IgD-negative memory B cell (primary cell): ENCODE data around the gene KIAA0825. TPM values are rescaled to one million over a fixed set of nuclear protein-coding genes. Genes with fewer than 3 reads are reported as not detected.
"Not testable (repeated sequence)": the region's sequence is repeated elsewhere in the genome, so short reads cannot be mapped to it uniquely, and the experiment has no call there.

Experiments used
- H3K27ac Mint-ChIP-seq, 3 donors: one replicate each; pipeline ENCODE4 v1.8.0; 2020 to 2022; ENCODE audit warnings: mild to moderate bottlenecking in 3 of 3, mixed read lengths in 3 of 3, moderate library complexity in 1 of 3
- H3K27me3 Mint-ChIP-seq: one replicate; pipeline ENCODE4 v1.8.0; 2021; ENCODE audit warnings: mixed read lengths
- H3K36me3 Mint-ChIP-seq: one replicate; pipeline ENCODE4 v1.8.0; 2020; ENCODE audit warnings: mild to moderate bottlenecking, mixed read lengths
- H3K4me1 Mint-ChIP-seq, 3 donors: one replicate each; pipeline ENCODE4 v1.8.0; 2020 to 2022; ENCODE audit warnings: mixed read lengths in 3 of 3, mild to moderate bottlenecking in 1 of 3
- H3K4me3 Mint-ChIP-seq, 4 donors: one replicate each; pipeline ENCODE4 v1.8.0; 2020 to 2022; ENCODE audit warnings: mild to moderate bottlenecking in 4 of 4, mixed read lengths in 4 of 4, moderate library complexity in 3 of 4
- H3K9me3 Mint-ChIP-seq, 3 donors: one replicate each; pipeline ENCODE4 v1.8.0; 2020 to 2021; ENCODE audit warnings: mixed read lengths in 3 of 3, mild to moderate bottlenecking in 1 of 3
- polyA plus RNA-seq: library from polyadenylated mRNA; unstranded; fragments of 300-500 nt; fragmentation: Illumina TruSeq; gene quantifications from one replicate; pipeline ENCODE4 v1.2.3, GENCODE V29; 2021

Gene KIAA0825
- polyA plus RNA-seq, 1 donor from 2014 or later = 0.84 TPM

DNA sequence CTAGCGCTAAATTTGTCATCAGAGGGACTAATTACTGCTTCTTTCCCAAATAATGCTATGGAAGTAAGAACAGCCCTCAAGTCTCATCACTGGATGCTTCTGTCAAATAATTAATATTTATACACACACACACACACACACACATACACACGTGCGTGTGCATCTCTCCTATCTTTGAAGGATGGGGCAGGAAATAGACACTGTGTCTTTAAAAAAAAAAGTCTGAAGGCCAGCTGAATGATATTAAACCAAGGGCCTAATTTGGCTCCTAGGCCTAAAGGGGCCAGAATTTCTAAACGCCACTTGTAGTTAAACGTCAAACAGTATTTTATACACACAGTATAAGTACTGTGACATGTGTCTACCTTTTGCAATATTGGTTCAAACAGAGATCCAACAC is 3.4 kb upstream of the KIAA0825 start:
- Mint-ChIP-seq H3K4me3 (peak overlapping the region in 1 of 4 donors; percentile 90), H3K27me3 (no peaks in the 10 kb centered on the region), H3K4me1 (peaks cover 20 to 38% (median 23%) of the 10 kb centered on the region in 3 donors), H3K27ac (no peak overlapping the region), H3K9me3 (no peaks in the 10 kb centered on the region), H3K36me3 (no peaks in the 10 kb centered on the region)

DNA sequence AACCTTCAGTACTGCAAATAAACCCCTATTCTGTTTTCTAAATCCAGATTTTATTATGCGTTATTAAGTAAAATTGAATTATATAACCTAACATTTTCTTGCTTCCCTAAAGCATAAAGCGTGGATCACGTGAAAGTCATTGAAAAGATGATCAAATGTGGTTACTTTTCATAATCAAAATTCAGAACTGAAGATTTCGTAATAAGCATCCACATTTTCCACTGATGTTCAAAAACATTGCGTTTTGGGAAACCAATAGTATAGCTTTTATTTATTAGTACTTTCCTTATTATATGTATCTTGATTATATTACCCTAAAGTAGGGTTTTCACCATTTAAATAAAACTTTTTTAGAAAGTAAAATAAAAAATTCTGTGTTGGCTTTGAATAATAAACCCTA is 1.9 kb upstream of the KIAA0825 start:
- no peaks in the 10 kb centered on the region for H3K27me3 Mint-ChIP-seq
- H3K4me1 Mint-ChIP-seq = peaks cover 18 to 34% (median 23%) of the 10 kb centered on the region in 3 donors
- H3K27ac Mint-ChIP-seq = peak overlapping the region in 1 of 3 donors; percentile 59
- no peaks in the 10 kb centered on the region for H3K9me3 Mint-ChIP-seq
- H3K4me3 Mint-ChIP-seq = peak overlapping the region in 2 of 4 donors; percentile 97 to 98
- no peaks in the 10 kb centered on the region for H3K36me3 Mint-ChIP-seq

DNA sequence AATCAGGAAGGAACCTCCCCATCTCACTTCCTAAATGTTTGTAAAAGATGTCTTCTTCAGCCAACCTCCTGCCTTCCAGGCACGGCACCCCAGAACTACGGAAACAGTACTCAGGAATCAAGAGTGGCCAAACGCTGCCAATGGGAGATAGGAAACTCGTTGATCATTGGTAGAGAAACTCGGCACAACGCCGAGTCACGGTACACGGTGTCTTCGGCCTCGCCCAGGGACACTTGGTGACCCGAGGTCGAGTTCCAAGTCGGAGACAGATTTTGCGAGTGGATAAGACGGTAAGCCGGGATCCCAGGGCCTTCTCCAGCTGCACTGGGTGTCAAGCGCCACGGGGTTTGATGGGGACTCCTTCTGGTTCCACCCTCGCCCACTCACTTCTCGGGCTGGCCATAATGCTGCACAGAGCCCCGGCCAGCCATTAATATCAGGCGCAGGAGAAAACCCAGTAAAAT is 343 bp downstream of the KIAA0825 start:
- H3K4me1 Mint-ChIP-seq = peaks cover 15 to 34% (median 20%) of the 10 kb centered on the region in 3 donors
- H3K9me3 Mint-ChIP-seq = no peaks in the 10 kb centered on the region
- peak overlapping the region; percentile 97 to 99 (median 98) for H3K4me3 Mint-ChIP-seq
- H3K27me3 Mint-ChIP-seq = no peaks in the 10 kb centered on the region
- H3K27ac Mint-ChIP-seq = peak overlapping the region; percentile 66 to 71 (median 69)
- H3K36me3 Mint-ChIP-seq = no peaks in the 10 kb centered on the region

DNA sequence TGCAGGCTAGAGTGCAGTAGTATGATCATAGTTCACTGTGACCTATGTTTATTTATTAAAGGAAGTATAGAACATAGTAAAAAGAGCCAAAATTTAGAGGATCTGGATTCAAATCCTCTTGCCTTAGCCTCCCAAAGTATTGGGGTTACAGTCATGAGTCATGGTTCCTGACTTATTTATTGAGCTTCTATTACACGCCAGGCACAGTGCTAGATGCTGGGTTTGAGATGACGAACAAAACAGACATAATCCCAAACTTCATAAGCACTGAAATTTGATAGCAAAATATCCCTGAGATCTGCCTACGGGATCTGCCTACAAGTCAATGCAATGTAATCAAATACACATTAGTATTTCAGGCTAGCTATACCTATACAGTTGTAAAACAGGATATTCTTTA is 2.5 kb downstream of the KIAA0825 start:
- no peak overlapping the region for H3K27ac Mint-ChIP-seq
- H3K9me3 Mint-ChIP-seq = no peaks in the 10 kb centered on the region
- H3K4me3 Mint-ChIP-seq = peak overlapping the region in 1 of 4 donors; percentile 27
- no peaks in the 10 kb centered on the region for H3K36me3 Mint-ChIP-seq
- H3K27me3 Mint-ChIP-seq = no peaks in the 10 kb centered on the region
- H3K4me1 Mint-ChIP-seq = peaks cover 15 to 20% (median 17%) of the 10 kb centered on the region in 3 donors

DNA sequence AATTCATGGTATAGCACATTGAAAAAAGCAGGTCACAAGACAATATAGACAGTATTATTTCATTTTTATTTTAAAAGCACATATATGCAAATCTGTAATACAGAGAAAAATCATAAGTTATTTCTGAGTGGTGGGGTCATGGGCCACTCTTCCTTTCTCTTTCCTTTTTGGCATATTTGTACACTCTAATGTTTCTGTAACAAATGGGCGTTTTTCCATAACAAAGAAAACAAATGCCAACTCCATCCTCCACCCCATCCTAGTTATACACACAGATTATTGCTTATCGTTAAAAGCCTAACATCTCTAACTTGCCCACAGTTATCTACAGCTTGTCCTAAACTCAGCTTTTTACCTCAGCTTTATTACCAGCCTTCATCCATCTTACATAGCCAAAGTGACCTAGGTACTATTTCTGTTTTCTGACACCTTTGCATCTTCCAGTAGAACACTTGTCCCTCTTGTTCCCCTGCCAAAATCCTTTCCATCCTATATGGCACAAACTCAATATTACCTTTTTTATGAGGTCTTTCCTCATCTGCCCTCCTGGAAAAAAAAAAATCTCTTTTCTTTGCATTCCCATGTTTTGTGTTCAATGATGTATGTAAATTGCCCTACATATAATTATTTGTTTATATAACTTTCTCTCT is 4.1 kb downstream of the KIAA0825 start:
- H3K4me3 Mint-ChIP-seq = no peak overlapping the region

DNA sequence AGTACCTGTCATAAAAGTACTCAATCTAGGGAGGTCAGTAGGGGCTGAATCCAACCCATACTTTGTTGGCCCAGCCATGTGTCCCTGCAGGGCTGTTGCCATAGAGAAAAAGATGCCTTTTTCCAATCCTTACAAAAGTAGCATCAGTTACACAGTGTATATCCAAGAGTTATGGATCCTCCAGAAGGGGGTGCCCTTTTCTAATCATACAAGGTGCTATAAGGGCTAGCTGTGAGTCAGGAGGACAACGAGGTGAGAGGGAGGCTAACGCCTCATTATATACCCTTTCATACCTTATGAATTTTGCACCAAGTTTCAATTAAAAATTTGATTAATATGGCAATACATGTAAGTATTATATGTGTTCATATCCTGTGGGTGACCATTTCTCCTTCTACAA is 4.8 kb downstream of the KIAA0825 start:
- H3K27ac Mint-ChIP-seq = no peak overlapping the region
- H3K9me3 Mint-ChIP-seq = no peaks in the 10 kb centered on the region
- H3K36me3 Mint-ChIP-seq = no peaks in the 10 kb centered on the region
- H3K4me3 Mint-ChIP-seq = no peak overlapping the region
- H3K27me3 Mint-ChIP-seq = no peaks in the 10 kb centered on the region
- peaks cover 8 to 10% (median 9%) of the 10 kb centered on the region in 3 donors for H3K4me1 Mint-ChIP-seq

More for the DNA sequence above, 4.1 kb downstream of the KIAA0825 start:
- Mint-ChIP-seq H3K36me3 (no peaks in the 10 kb centered on the region), H3K4me1 (peaks cover 11 to 14% (median 11%) of the 10 kb centered on the region in 3 donors), H3K9me3 (no peaks in the 10 kb centered on the region), H3K27ac (no peak overlapping the region), H3K27me3 (no peaks in the 10 kb centered on the region)

DNA sequence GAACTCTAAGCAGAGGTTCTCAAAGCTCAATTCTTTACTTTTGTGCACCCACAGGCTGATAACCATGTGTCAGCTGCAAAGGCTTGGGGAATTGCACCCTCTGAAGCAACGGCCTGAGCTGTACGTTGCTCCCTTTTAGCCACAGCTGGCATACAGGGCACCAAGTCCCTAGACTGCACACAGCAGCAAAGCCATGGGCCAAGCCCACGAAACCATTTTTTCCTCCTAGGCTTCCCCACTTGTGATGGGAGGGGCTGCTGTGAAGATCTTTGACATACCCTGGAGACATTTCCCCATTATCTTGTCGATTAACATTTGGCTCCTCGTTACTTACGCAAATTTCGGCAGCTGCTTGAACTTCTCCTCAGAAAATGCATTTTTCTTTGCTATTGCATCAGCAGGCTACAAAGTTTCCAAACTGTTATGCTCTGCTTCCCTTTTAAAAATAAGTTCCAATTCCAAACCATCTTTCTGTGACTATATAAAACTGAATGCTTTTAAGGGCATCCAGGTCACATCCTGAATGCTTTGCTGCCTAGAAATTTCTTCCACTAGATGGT is 23.0 kb downstream of the KIAA0825 start:
- peaks cover 5% of the 10 kb centered on the region for H3K36me3 Mint-ChIP-seq
- no peaks in the 10 kb centered on the region for H3K4me1 Mint-ChIP-seq
- H3K27me3 Mint-ChIP-seq = no peaks in the 10 kb centered on the region
- peaks cover 0 to 2% (median 0%) of the 10 kb centered on the region in 3 donors for H3K9me3 Mint-ChIP-seq
- no peak overlapping the region for H3K4me3 Mint-ChIP-seq
- H3K27ac Mint-ChIP-seq = no peak overlapping the region

DNA sequence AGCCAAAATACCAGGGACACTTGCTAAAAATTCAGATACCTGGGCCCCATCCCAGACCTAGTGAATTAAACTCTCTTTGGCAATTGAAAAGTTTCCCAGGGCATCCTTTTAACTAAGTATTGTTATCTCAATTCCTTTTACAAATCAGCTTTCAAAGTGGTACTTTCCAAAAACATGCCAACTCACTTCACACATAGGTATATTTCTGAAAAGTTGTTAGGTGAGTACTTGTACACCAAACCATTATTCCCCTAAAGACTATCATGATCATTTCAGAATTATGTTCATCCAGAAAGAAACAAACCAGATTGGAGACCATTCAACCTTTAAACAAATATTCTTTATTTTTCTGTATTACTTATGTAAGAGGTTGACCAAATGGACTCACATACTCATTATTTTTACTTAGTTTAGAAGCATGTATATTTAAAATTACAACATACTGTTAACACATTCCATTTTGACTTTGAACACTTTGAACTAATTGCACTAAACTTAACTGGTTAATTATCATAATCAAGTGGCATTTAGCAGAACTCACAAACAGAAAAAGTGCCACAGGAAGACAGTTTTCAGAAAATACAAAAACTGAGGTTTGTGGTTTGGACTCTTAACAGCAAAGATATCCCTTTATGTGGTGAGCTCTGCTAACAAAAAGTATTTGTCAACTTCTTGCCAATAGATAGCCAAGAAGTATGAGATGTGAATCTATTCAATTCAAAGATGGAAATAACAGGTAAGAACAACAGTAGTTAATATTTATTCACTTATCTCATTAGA is 40.7 kb downstream of the KIAA0825 start:
- Mint-ChIP-seq H3K36me3 (peaks cover 10% of the 10 kb centered on the region), H3K4me1 (peaks cover 16 to 25% (median 21%) of the 10 kb centered on the region in 3 donors), H3K27me3 (peaks cover 5% of the 10 kb centered on the region), H3K9me3 (no peaks in the 10 kb centered on the region), H3K27ac (no peak overlapping the region), H3K4me3 (peak overlapping the region in 2 of 4 donors; percentile 45 to 60)

DNA sequence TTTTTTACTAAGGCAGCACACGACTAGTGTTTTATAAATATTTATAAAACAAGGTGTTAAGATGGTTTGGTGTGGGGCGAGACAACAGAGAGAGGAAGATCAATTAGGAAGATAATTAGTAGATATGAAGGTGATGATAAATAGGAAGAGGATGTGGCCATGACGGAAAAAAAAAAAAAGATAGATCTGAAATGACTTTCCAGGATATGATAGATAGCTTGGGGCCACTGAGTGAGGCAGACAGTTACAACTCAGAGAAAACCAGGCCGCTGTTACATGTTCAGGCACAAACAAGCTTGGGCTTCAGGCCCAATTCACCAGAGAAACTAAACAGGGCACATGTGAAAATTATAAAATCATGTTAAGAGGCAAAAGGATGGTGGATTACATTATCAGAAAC is 43.2 kb downstream of the KIAA0825 start:
- Mint-ChIP-seq H3K27me3 (peaks cover 5% of the 10 kb centered on the region), H3K4me3 (no peak overlapping the region), H3K9me3 (no peaks in the 10 kb centered on the region), H3K36me3 (peaks cover 10% of the 10 kb centered on the region), H3K4me1 (peaks cover 17 to 25% (median 21%) of the 10 kb centered on the region in 3 donors), H3K27ac (no peak overlapping the region)

DNA sequence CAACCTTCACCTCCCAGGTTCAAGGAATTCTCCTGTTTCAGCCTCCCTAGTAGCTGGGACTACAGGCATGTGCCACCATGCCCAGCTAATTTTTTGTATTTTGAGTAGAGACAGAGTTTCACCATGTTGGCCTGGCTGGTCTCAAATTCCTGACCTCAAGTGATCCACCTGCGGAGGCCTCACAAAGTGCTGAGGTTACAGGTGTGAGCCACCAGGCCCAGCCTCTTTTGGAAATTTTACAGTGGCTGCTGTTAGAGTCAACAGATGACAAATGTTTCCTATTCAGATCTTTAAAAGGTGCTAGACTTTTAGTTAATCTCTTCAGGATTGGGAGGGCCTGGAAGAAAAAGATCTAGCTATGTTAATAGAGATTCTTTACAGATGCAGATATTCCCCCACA is 45.1 kb downstream of the KIAA0825 start:
- H3K9me3 Mint-ChIP-seq, H3K36me3 Mint-ChIP-seq, H3K27ac Mint-ChIP-seq, H3K4me3 Mint-ChIP-seq, H3K27me3 Mint-ChIP-seq: not testable (repeated sequence)
- H3K4me1 Mint-ChIP-seq = peaks cover 9 to 15% (median 13%) of the 10 kb centered on the region in 3 donors

DNA sequence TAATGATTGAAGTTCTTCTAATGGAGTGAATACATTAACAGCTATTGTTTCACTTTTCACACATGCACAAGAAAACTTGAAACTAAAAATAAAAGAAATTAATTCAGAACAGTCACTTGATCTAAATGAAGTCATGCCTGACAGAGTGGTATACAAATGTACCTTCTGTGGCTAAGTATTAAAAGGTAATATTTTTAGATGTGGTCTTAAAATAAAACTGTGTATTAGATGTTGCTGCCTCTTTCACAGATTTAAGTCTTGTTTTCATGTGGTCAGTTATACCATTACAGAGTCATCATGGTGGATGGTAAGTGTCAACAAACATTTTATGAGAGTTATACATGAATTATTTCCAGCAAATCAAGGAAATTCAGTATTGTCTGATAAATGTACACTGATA is 47.0 kb downstream of the KIAA0825 start:
- no peak overlapping the region for H3K4me3 Mint-ChIP-seq
- H3K4me1 Mint-ChIP-seq = peaks cover 0 to 1% (median 0%) of the 10 kb centered on the region in 3 donors
- H3K27me3 Mint-ChIP-seq = no peaks in the 10 kb centered on the region
- H3K27ac Mint-ChIP-seq = no peak overlapping the region
- peaks cover 7% of the 10 kb centered on the region for H3K36me3 Mint-ChIP-seq
- no peaks in the 10 kb centered on the region for H3K9me3 Mint-ChIP-seq

DNA sequence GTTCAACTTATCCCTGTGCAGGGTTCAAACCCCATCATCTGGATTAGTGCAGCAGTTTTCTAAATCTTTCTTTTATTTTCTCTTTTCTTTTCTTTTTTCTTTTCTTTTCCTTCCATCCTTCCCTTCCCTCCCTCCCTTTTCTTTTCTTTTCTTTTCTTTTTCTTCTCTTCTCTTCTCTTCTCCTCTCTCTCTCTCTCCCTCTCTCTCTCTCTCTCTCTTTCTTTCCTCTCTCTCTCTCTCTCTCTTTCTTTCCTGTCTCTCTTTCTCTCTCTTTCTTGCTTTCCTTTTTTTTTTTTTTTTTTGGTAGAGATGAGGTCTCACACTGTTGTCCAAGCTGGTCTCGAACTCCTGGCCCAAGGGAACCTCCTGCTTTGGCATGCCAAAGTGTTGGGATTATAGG is 53.6 kb downstream of the KIAA0825 start:
- H3K9me3 Mint-ChIP-seq = peaks cover 0 to 2% (median 0%) of the 10 kb centered on the region in 3 donors
- no peak overlapping the region for H3K27ac Mint-ChIP-seq
- H3K4me3 Mint-ChIP-seq = no peak overlapping the region
- H3K4me1 Mint-ChIP-seq = peaks cover 0 to 2% (median 0%) of the 10 kb centered on the region in 3 donors
- H3K36me3 Mint-ChIP-seq = no peaks in the 10 kb centered on the region
- no peaks in the 10 kb centered on the region for H3K27me3 Mint-ChIP-seq

DNA sequence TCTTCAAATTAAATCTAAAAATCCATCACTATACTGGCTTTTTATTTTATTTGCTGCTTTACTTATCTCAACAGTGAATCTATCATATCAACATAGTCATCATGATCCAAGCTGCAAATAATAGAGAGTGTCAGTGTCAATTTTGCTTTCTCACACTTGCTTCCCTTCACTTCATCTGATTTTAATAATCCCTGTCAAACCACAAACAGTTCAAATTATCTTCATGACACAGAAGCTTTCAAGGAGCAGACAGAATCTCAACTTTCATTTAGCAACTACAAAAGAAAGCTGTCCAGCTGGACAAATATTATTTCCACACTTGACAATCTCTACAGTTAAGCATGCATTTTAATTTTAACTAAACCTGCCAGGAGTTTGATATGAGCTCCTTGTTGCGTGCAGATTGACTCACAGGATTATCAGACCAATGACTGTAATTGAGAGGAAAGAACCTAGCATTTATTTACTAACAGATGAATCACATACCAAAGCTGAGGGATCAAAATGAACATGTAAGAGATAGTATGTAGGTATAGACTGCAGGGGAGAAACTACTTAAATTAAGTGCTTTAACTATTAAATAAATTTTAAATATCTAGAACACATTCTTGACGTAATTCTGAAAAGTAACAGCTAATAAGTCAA is 56.0 kb downstream of the KIAA0825 start:
- Mint-ChIP-seq H3K4me3 (no peak overlapping the region), H3K4me1 (peaks cover 0 to 2% (median 0%) of the 10 kb centered on the region in 3 donors), H3K9me3 (peaks cover 0 to 2% (median 0%) of the 10 kb centered on the region in 3 donors), H3K27me3 (no peaks in the 10 kb centered on the region), H3K27ac (no peak overlapping the region), H3K36me3 (no peaks in the 10 kb centered on the region)

DNA sequence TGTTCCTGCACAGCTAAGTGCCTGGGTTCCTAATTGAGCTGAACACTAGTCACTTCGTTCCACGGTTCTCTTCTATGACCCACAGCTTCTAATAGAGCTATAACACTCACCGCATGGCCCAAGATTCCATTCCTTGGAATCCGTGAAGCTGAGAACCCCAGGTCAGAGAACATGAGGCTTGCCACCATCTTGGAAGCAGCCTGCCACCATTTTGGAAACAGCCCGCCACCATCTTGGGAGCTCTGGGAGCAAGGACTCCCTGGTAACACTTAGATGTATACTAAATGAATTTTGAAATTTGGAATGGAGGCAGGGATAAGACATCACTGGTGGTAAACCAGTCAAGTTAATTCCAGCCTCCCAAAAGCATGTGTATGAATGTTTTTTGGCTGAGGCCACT is 60.4 kb downstream of the KIAA0825 start:
- no peaks in the 10 kb centered on the region for H3K4me1 Mint-ChIP-seq
- no peaks in the 10 kb centered on the region for H3K9me3 Mint-ChIP-seq
- H3K27me3 Mint-ChIP-seq = no peaks in the 10 kb centered on the region

DNA sequence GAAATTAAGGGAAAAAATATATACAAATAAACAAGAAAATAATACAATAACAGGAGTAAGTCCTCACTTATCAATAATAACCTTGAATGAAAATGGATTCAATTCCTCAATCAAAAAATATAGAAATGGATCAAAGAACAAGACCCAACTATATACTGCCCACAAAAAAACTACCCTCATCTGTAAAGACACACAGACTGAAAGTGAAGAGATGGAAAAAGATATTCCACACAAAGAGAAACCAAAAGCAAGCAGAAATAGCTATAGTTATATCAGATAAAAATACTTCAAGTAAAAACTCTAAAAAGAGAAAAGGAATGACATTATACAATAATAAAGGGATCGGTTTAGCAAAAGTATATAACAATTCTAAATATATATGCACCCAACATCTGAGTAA is 66.5 kb downstream of the KIAA0825 start:
- H3K4me1 Mint-ChIP-seq = no peaks in the 10 kb centered on the region
- peaks cover 5% of the 10 kb centered on the region for H3K36me3 Mint-ChIP-seq

More for the DNA sequence above, 60.4 kb downstream of the KIAA0825 start:
- Mint-ChIP-seq H3K27ac (no peak overlapping the region), H3K4me3 (no peak overlapping the region), H3K36me3 (peaks cover 5% of the 10 kb centered on the region)

More for the DNA sequence above, 66.5 kb downstream of the KIAA0825 start:
- no peaks in the 10 kb centered on the region for H3K27me3 Mint-ChIP-seq
- no peak overlapping the region for H3K27ac Mint-ChIP-seq
- peaks cover 0 to 4% (median 2%) of the 10 kb centered on the region in 3 donors for H3K9me3 Mint-ChIP-seq
- H3K4me3 Mint-ChIP-seq = no peak overlapping the region
